K562 (cell line): ENCODE results near the gene C11orf98. TPM values are rescaled to one million over a fixed set of nuclear protein-coding genes. Genes with fewer than 3 reads are reported as not detected.

Experiments
- CGGBP1 ChIP-seq: fragments of 250-450 bp; sonication (Bioruptor Pico); IDR thresholded peaks from 2 replicates; pipeline ENCODE4 v1.9.0; 2021; ENCODE audit warnings: mild to moderate bottlenecking
- CXXC5 ChIP-seq: fragments of 250-450 bp; sonication (Bioruptor Pico); IDR thresholded peaks from 2 replicates; pipeline ENCODE4 v1.8.0; 2022; ENCODE audit warnings: inconsistent platforms, mild to moderate bottlenecking, moderate library complexity
- DMBX1 ChIP-seq: fragments of 250-450 bp; sonication (Bioruptor Pico); IDR thresholded peaks from 2 replicates; pipeline ENCODE4 v1.8.0; 2022; ENCODE audit warnings: inconsistent platforms, mild to moderate bottlenecking, moderate library complexity, borderline replicate concordance
- FOXP4 ChIP-seq: sonication (generic); formaldehyde crosslinking; IDR thresholded peaks from 2 replicates; pipeline ENCODE4 v1.8.0; 2022; ENCODE audit warnings: mild to moderate bottlenecking, missing genetic modification reagents, borderline replicate concordance
- NCOA4 ChIP-seq: fragments of 450-650 bp; IDR thresholded peaks from 2 replicates; pipeline ENCODE4 v1.6.1; 2018; ENCODE audit warnings: mild to moderate bottlenecking; ENCODE audit not compliant: partially characterized antibody
- POLR3A ChIP-seq: IDR thresholded peaks from 2 replicates; pipeline ENCODE4 v1.6.1; 2011; ENCODE audit warnings: borderline replicate concordance, mild to moderate bottlenecking, moderate library complexity; ENCODE audit not compliant: insufficient read length, insufficient read depth; ENCODE audit errors: extremely low read depth
- RAD21 ChIP-seq, 2 experiments: fragments of 250-450 bp in 1 of 2; fragments of 450-650 bp in 1 of 2; sonication (Bioruptor Pico) in 1 of 2; formaldehyde crosslinking in 1 of 2; IDR thresholded peaks in 1 of 2; conservative IDR thresholded peaks in 1 of 2; 2 replicates each; pipeline versions ENCODE4 v1.4.0 to v1.8.0; 2020 to 2022; ENCODE audit warnings: mild to moderate bottlenecking in 2 of 2, moderate library complexity in 1 of 2
- ZNF318 ChIP-seq, 2 experiments: fragments of 450-650 bp; IDR thresholded peaks; 2 replicates each; pipeline ENCODE4 v1.6.1; 2016; ENCODE audit warnings: mild to moderate bottlenecking in 2 of 2, borderline replicate concordance in 1 of 2, low read depth in 1 of 2, moderate library complexity in 1 of 2
- polyA plus RNA-seq, 8 experiments: library from polyadenylated mRNA; depleted of rRNA in 4 of 8; stranded (reverse) in 5 of 8; unstranded in 3 of 8; fragments of >200 nt; fragmentation: Nextera tagmentation in 2 of 8; fragmentation: Illumina TruSeq in 1 of 8; extraction: Ambion mirVana in 2 of 8; extraction: Trizol in 1 of 8; gene quantifications; 2 replicates each; pipeline versions ENCODE4 v1.2.1 to v1.2.3, GENCODE V29; 2011 to 2014; ENCODE audit warnings: inconsistent platforms in 1 of 8, missing spikeins in 1 of 8
- total RNA-seq, 7 experiments: library from RNA; depleted of rRNA in 6 of 7; stranded (reverse); fragments of >200 nt in 6 of 7; fragmentation: Illumina TruSeq in 2 of 7; extraction: Trizol in 2 of 7; gene quantifications; 2 replicates each; pipeline versions ENCODE4 v1.2.1 to v1.2.3, GENCODE V29; 2011 to 2021; ENCODE audit warnings: low replicate concordance in 1 of 7
- TF ChIP-seq, protein P1 (sequence below), 2 experiments: IDR thresholded peaks; 2 replicates each; pipeline ENCODE4 v1.6.1; 2012; ENCODE audit warnings: improper control_type of control experiment in 2 of 2, low read depth in 2 of 2, low read length in 2 of 2, borderline replicate concordance in 1 of 2
- TF ChIP-seq, protein P2 (sequence below): fragments of 250-450 bp; sonication (Bioruptor Pico); IDR thresholded peaks from 2 replicates; pipeline ENCODE4 v1.5.0; 2020; ENCODE audit warnings: mild to moderate bottlenecking

The C11orf98 gene
- total and polyA plus RNA-seq, 9 of the 15 experiments (the other 6 are each of a cell fraction or from before 2014, with no cell fraction given): 103 to 352 (median 218) TPM

- TF ChIP-seq, protein P1, sequence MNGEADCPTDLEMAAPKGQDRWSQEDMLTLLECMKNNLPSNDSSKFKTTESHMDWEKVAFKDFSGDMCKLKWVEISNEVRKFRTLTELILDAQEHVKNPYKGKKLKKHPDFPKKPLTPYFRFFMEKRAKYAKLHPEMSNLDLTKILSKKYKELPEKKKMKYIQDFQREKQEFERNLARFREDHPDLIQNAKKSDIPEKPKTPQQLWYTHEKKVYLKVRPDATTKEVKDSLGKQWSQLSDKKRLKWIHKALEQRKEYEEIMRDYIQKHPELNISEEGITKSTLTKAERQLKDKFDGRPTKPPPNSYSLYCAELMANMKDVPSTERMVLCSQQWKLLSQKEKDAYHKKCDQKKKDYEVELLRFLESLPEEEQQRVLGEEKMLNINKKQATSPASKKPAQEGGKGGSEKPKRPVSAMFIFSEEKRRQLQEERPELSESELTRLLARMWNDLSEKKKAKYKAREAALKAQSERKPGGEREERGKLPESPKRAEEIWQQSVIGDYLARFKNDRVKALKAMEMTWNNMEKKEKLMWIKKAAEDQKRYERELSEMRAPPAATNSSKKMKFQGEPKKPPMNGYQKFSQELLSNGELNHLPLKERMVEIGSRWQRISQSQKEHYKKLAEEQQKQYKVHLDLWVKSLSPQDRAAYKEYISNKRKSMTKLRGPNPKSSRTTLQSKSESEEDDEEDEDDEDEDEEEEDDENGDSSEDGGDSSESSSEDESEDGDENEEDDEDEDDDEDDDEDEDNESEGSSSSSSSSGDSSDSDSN (IDR thresholded peaks at IDR 0.05; ENCODE audit: borderline replicate concordance in 1 of 2, low read depth in 2 of 2, low read length in 2 of 2): no peak
- TF ChIP-seq, protein P2, sequence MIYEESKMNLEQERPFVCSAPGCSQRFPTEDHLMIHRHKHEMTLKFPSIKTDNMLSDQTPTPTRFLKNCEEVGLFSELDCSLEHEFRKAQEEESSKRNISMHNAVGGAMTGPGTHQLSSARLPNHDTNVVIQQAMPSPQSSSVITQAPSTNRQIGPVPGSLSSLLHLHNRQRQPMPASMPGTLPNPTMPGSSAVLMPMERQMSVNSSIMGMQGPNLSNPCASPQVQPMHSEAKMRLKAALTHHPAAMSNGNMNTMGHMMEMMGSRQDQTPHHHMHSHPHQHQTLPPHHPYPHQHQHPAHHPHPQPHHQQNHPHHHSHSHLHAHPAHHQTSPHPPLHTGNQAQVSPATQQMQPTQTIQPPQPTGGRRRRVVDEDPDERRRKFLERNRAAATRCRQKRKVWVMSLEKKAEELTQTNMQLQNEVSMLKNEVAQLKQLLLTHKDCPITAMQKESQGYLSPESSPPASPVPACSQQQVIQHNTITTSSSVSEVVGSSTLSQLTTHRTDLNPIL: no peak
- TF ChIP-seq RAD21 (CRISPR knock-in tag; conservative IDR thresholded peaks at IDR 0.05 in 1 of 2, IDR thresholded peaks at IDR 0.05 in 1 of 2): no peak
- no peak for TF ChIP-seq DMBX1 (CRISPR knock-in tag)
- no peak for TF ChIP-seq NCOA4
- TF ChIP-seq POLR3A: no peak
- no peak for TF ChIP-seq CXXC5 (CRISPR knock-in tag)
- TF ChIP-seq CGGBP1: no peak
- TF ChIP-seq ZNF318 (IDR thresholded peaks at IDR 0.05; ENCODE audit: borderline replicate concordance in 1 of 2, low read depth in 1 of 2): no peak
- no peak for TF ChIP-seq FOXP4 (CRISPR knock-in tag)
These were observed 45.0 kb upstream of the C11orf98 start (continued) for GRCh38 chr11:62710001-62710345.
